GM19463 (cell line): ENCODE measurements around the gene LSM5.

Source experiments
- ATAC-seq: cut with Tn5 transposase; IDR thresholded peaks from one replicate; pipeline ENCODE4 v1.9.1; 2021; ENCODE audit warnings: mild to moderate bottlenecking, moderate library complexity; ENCODE audit not compliant: unreplicated experiment

Gene LSM5

GRCh38 chr7:32462977-32463376 is 27.2 kb downstream of the LSM5 start:
- no peak for ATAC-seq

DNA sequence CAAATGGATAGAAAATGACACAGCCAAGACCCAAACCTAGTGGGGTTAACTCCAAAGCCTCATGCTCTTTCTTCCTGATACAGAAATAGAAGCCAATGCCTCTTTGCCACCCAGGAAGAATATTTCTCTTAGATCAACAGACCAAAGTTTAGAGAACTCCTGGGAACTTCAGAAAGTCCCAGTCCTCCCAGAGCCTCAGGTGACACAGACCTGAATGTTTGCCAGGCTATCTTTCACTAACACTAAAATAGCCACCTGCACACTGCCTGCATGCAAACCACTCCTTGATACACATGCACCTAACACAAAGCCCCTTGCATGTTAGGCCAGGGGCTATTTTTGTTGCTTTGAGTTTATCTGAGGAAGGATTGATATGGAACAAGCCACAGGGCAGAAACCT is 27.7 kb downstream of the LSM5 start:
- ATAC-seq = no peak

DNA sequence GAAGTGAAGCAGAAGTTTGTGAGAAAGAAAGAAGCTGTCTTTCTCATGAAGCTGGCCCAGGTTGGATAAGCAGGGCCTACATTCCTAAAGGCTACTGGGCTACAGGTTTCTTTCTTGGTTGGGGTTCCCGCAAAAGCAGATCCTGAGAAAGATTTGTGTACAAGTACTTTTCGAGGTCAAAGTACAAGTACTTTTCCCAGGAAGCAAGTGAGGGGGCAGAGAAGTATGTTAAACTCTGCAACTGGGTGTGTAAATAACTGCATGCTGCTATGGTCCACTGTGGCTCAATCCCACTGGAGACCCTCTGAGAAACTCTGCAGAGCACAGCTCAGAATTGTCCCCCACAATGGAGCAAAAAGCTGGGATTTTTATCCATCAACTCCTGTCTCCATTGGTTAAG is 28.7 kb downstream of the LSM5 start:
- no peak for ATAC-seq

DNA sequence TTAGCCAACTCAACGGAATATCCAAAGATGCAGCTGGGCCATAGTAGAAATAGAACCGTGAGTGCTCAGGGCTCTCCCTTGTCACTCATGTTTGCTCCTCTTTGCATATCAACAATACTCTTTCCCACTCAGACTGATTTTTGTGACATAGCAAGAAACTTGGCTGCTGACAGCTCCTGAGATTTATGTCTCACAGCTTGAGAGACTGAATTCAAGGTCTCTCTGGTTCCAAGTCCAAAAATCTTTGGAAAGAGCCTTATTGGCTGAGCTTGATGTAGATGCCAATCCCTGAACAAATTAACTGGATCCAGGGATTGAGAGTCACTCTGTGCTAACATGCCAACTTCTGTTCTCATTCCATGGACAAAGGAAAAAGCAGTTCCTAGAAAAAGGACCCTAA is 30.4 kb downstream of the LSM5 start:
- no peak for ATAC-seq

DNA sequence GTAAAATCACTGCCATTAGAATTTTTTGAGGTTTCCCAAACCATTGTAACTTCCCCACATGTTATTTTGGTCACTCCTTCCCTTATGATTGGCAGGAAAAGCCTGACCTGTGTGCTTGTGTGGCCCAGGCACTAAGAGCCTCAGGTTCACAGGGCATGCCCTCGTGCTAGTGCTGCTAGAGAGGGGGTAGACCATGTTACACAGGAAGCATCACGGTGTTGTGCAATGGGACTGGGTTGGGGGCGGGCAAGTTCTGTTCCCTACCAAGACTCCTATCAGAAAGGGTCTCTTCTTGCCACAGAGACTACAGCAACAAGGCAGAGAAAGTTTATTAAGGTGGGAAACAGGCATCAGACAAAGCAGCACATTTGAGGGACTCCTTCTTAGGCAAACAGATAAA is 32.2 kb downstream of the LSM5 start:
- no peak for ATAC-seq

GRCh38 chr7:32453341-32454011 is 36.7 kb downstream of the LSM5 start:
- no peak for ATAC-seq

DNA sequence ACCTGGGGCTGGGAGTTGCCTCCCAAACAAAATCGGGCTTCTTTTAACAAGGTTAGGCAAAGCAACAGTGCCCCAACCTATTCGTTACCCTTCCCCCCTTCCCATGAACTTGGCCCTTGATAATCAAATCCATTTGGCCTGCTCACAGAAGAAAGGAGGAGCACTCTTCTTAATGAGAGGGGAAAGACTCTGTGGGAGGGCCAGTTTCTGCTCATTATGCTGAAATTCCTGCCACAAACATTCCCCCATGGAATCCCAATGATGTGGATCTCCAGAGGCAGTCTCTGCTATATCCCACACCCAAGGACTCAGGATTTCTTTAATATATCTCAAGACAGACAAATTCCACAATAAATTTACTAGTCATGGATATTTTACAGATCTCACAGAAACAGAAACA is 43.0 kb downstream of the LSM5 start:
- ATAC-seq = no peak

DNA sequence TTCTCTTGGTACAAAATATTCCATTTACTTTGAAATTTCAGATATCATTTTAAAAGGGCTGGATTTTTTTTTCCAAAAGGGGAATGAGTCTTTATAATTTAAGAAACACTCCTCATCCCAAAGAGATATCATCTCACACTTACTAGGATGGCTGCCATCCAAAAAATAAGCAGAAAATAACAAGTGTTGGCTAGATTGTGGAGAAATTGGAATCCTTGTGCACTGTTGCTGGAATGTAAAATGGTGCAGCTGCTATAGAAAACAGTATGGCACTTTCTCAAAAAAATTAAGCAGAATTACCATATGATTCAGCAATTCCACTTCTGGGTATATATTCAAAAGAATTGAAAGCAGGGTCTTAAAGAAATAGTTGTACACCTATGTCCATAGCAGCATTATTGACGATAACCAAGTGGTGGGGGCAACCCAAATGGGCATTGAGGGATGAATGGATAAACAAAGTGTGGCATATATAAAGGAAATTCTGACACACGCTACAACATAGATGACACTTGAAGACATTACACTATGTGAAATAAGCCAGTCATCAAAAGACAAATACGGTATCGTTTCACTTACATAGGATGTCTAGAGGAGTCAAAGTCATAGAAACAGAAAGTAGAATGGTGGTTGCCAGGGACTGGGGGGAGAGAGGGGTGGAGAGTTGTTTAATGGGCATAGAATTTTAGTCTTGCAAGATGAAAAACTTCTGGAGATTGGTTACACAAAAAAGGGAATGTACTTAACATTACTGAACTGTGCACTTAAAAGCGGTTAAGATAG is 53.8 kb downstream of the LSM5 start:
- ATAC-seq = no peak
